WI38 (cell line): ENCODE results near the gene SUPT4H1.

Experiments
- H3K4me3 ChIP-seq: 2 replicates; pipeline ENCODE4 v1.5.1; 2011; ENCODE audit warnings: low read depth, mild to moderate bottlenecking, control low read depth, low read length
- CTCF ChIP-seq: IDR thresholded peaks from 2 replicates; pipeline ENCODE4 v1.5.1; 2012; ENCODE audit warnings: low read depth, mild to moderate bottlenecking, control low read depth, low read length

Gene SUPT4H1

GRCh38 chr17:58329810-58330537, 22.0 kb downstream of the SUPT4H1 start:
- no peak for TF ChIP-seq CTCF
- no peak overlapping the region for H3K4me3 ChIP-seq

- TF ChIP-seq CTCF, result peak; percentile 21; the same call in 1 of the 2 replicates
- H3K4me3 ChIP-seq, result no peak overlapping the region
Observed at GRCh38 chr17:58329035-58329809, 22.8 kb downstream of the SUPT4H1 start.

GRCh38 chr17:58328195-58329034, 23.6 kb downstream of the SUPT4H1 start, which contains the start of gene TSPOAP1:
TSPOAP1 (minus strand) TSS chr17:58328795; CDS start chr17:58327920, 875 bp downstream.
- TF ChIP-seq CTCF, result no peak
- no peak within 1 kb of the TSS for H3K4me3 ChIP-seq

- no peak overlapping the region for H3K4me3 ChIP-seq
- TF ChIP-seq CTCF, result no peak
Observed at GRCh38 chr17:58327363-58328194, 24.4 kb downstream of the SUPT4H1 start.

- TF ChIP-seq CTCF, result no peak
- H3K4me3 ChIP-seq, result no peak overlapping the region
Observed at GRCh38 chr17:58326609-58327362, 25.2 kb downstream of the SUPT4H1 start.

- TF ChIP-seq CTCF, result no peak
- H3K4me3 ChIP-seq, result no peak overlapping the region
Observed at GRCh38 chr17:58325976-58326468, 26.0 kb downstream of the SUPT4H1 start.
